Measurements from ENCODE around the gene PIK3C2A.

GRCh38 chr11:17257196-17257595 is 49.4 kb upstream of the PIK3C2A start:
- TF ChIP-seq, protein P1, sequence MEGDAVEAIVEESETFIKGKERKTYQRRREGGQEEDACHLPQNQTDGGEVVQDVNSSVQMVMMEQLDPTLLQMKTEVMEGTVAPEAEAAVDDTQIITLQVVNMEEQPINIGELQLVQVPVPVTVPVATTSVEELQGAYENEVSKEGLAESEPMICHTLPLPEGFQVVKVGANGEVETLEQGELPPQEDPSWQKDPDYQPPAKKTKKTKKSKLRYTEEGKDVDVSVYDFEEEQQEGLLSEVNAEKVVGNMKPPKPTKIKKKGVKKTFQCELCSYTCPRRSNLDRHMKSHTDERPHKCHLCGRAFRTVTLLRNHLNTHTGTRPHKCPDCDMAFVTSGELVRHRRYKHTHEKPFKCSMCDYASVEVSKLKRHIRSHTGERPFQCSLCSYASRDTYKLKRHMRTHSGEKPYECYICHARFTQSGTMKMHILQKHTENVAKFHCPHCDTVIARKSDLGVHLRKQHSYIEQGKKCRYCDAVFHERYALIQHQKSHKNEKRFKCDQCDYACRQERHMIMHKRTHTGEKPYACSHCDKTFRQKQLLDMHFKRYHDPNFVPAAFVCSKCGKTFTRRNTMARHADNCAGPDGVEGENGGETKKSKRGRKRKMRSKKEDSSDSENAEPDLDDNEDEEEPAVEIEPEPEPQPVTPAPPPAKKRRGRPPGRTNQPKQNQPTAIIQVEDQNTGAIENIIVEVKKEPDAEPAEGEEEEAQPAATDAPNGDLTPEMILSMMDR (conservative IDR thresholded peaks at IDR 0.05 in 1 of 2, IDR thresholded peaks at IDR 0.05 in 1 of 2; ENCODE audit: extremely low read depth in 1 of 2, insufficient read depth in 1 of 2, low read depth in 1 of 2, low read length in 2 of 2) = no peak
- TF ChIP-seq EZH2 (IDR thresholded peaks at IDR 0.05; ENCODE audit: borderline replicate concordance, low read length) = no peak
